H1 (cell line): ENCODE data around the gene WDFY3. TPM values are rescaled to one million over a fixed set of nuclear protein-coding genes. Genes with fewer than 3 reads are reported as not detected.
A peak's percentile ranks its signal among the peaks of the same experiment; 100 is the strongest.

ENCODE experiments used
- CTCF ChIA-PET: fragments of 300-600 bp; sonication (Branson Sonifier 250); formaldehyde crosslinking; loops from one replicate; lab custom pipeline; 2021; ENCODE audit not compliant: partially characterized antibody; lab: Charles Lee
- POLR2A ChIA-PET: fragments of 300-600 bp; sonication (Branson Sonifier 250); formaldehyde crosslinking; loops from one replicate; lab custom pipeline; 2021; ENCODE audit warnings: inconsistent platforms; ENCODE audit not compliant: partially characterized antibody; lab: Charles Lee
- DNase-seq, 2 experiments: peaks; one replicate each; pipeline versions ENCODE4 v3.0.0 to v3.0.0-alpha.2; 2010 to 2022; ENCODE audit warnings: low spot score in 2 of 2, low read depth in 1 of 2, mixed read lengths in 1 of 2
- FAIRE-seq: peaks from 2 replicates; lab custom pipeline; 2011; peaks lifted over from hg19 to GRCh38; lab: Jason Lieb, UNC
- H2AFZ ChIP-seq: 2 replicates; pipeline ENCODE4 v1.8.1; 2012; ENCODE audit warnings: low read length, inconsistent platforms
- H2AK5ac ChIP-seq: 2 replicates; pipeline ENCODE4 v1.6.1; 2013; ENCODE audit warnings: low read depth, low read length
- H2BK120ac ChIP-seq: replicated peaks from 2 replicates; pipeline ENCODE3; 2013; ENCODE audit warnings: low read depth, low read length, inconsistent platforms
- H2BK12ac ChIP-seq: 2 replicates; pipeline ENCODE4 v1.6.1; 2013; ENCODE audit warnings: low read depth, low read length
- H2BK15ac ChIP-seq: 2 replicates; pipeline ENCODE4 v1.6.1; 2013; ENCODE audit warnings: low read length
- H2BK20ac ChIP-seq: 2 replicates; pipeline ENCODE4 v1.6.1; 2013; ENCODE audit warnings: low read length
- H2BK5ac ChIP-seq: 2 replicates; pipeline ENCODE4 v1.6.1; 2013; ENCODE audit warnings: low read depth, low read length
- H3K14ac ChIP-seq: 2 replicates; pipeline ENCODE4 v1.6.1; 2013; ENCODE audit warnings: inconsistent platforms; ENCODE audit not compliant: insufficient read length
- H3K18ac ChIP-seq: 2 replicates; pipeline ENCODE4 v1.6.1; 2013; ENCODE audit warnings: low read length; ENCODE audit errors: extremely low read depth
- H3K23ac ChIP-seq: 2 replicates; pipeline ENCODE4 v1.6.1; 2013; ENCODE audit warnings: inconsistent platforms; ENCODE audit not compliant: insufficient read length
- H3K23me2 ChIP-seq: 2 replicates; pipeline ENCODE4 v1.6.1; 2013; ENCODE audit warnings: low read depth, low read length
- H3K27ac ChIP-seq: 2 replicates; pipeline ENCODE4 v1.6.1; 2011; ENCODE audit warnings: low read depth, low read length, inconsistent platforms
- H3K27me3 ChIP-seq, 4 experiments: replicated peaks in 1 of 4; 1 replicate in 1 of 4; 2 replicates in 3 of 4; pipeline versions ENCODE4 v1.6.1 to v1.8.1; 2011 to 2013; ENCODE audit warnings: low read length in 3 of 4, mild to moderate bottlenecking in 3 of 4, inconsistent platforms in 2 of 4, mixed read lengths in 2 of 4, moderate library complexity in 1 of 4; ENCODE audit not compliant: control insufficient read depth in 3 of 4, insufficient read depth in 3 of 4; ENCODE audit errors: extremely low read depth in 1 of 4
- H3K36me3 ChIP-seq, 4 experiments: 2 replicates each; pipeline versions ENCODE4 v1.6.1 to v1.8.1; 2011 to 2013; ENCODE audit warnings: mild to moderate bottlenecking in 4 of 4, low read length in 3 of 4, moderate library complexity in 2 of 4, control low read depth in 1 of 4, inconsistent platforms in 1 of 4; ENCODE audit not compliant: insufficient read depth in 4 of 4, control insufficient read depth in 2 of 4
- H3K4ac ChIP-seq: replicated peaks from 2 replicates; pipeline ENCODE3; 2013; ENCODE audit warnings: low read length, low read depth, mixed read lengths, inconsistent platforms; ENCODE audit not compliant: insufficient read length
- H3K4me1 ChIP-seq, 4 experiments: replicated peaks in 1 of 4; 1 replicate in 1 of 4; 2 replicates in 3 of 4; pipeline versions ENCODE4 v1.6.1 to v1.8.1; 2011 to 2013; ENCODE audit warnings: low read length in 3 of 4, inconsistent platforms in 2 of 4, mixed read lengths in 1 of 4; ENCODE audit not compliant: insufficient read depth in 4 of 4, control insufficient read depth in 3 of 4
- H3K4me2 ChIP-seq, 2 experiments: 2 replicates each; pipeline versions ENCODE4 v1.6.1 to v1.8.1; 2011 to 2013; ENCODE audit warnings: low read depth in 2 of 2, low read length in 2 of 2, control low read depth in 1 of 2, inconsistent platforms in 1 of 2, mild to moderate bottlenecking in 1 of 2; ENCODE audit not compliant: insufficient read depth in 1 of 2
- H3K4me3 ChIP-seq, 4 experiments: fragments of 200-600, 300-600 bp in 1 of 4; sonication (generic), shearing (Covaris generic), sonication (Bioruptor Twin) in 1 of 4; 2 replicates each; pipeline versions ENCODE4 v1.5.1 to v1.8.1; 2011 to 2016; ENCODE audit warnings: low read length in 4 of 4, low read depth in 3 of 4, control low read depth in 2 of 4, inconsistent platforms in 2 of 4, mild to moderate bottlenecking in 2 of 4, mixed read lengths in 1 of 4, moderate library complexity in 1 of 4; ENCODE audit not compliant: insufficient read depth in 2 of 4; ENCODE audit errors: extremely low read depth in 1 of 4
- H3K56ac ChIP-seq: replicated peaks from 2 replicates; pipeline ENCODE3; 2013; ENCODE audit warnings: low read depth, mild to moderate bottlenecking, mixed read lengths, low read length, inconsistent platforms; ENCODE audit not compliant: insufficient read length
- H3K79me1 ChIP-seq: 2 replicates; pipeline ENCODE4 v1.6.1; 2013; ENCODE audit warnings: low read depth, low read length, control low read depth
- H3K79me2 ChIP-seq, 2 experiments: 2 replicates each; pipeline versions ENCODE4 v1.6.1 to v1.8.1; 2012 to 2013; ENCODE audit warnings: low read length in 2 of 2, mild to moderate bottlenecking in 2 of 2, inconsistent platforms in 1 of 2; ENCODE audit not compliant: insufficient read depth in 2 of 2, control insufficient read depth in 1 of 2
- H3K9ac ChIP-seq, 4 experiments: replicated peaks in 1 of 4; 1 replicate in 1 of 4; 2 replicates in 3 of 4; pipeline versions ENCODE4 v1.6.1 to v1.8.1; 2011 to 2013; ENCODE audit warnings: low read depth in 3 of 4, low read length in 3 of 4, control low read depth in 2 of 4, mild to moderate bottlenecking in 2 of 4, moderate library complexity in 2 of 4, inconsistent platforms in 1 of 4; ENCODE audit errors: extremely low read depth in 1 of 4
- H3K9me3 ChIP-seq, 2 experiments: 2 replicates each; pipeline versions ENCODE4 v1.6.1 to v1.8.1; 2012 to 2013; ENCODE audit warnings: mild to moderate bottlenecking in 2 of 2, moderate library complexity in 2 of 2, control low read depth in 1 of 2, inconsistent platforms in 1 of 2, low read depth in 1 of 2, low read length in 1 of 2, mixed read lengths in 1 of 2; ENCODE audit not compliant: insufficient read depth in 2 of 2
- H4K20me1 ChIP-seq, 2 experiments: replicated peaks in 1 of 2; 2 replicates each; pipeline versions ENCODE3 to v1.8.1; 2011 to 2013; ENCODE audit warnings: inconsistent platforms in 2 of 2, low read length in 2 of 2, mild to moderate bottlenecking in 1 of 2; ENCODE audit not compliant: insufficient read depth in 2 of 2, control insufficient read depth in 1 of 2
- H4K5ac ChIP-seq: 2 replicates; pipeline ENCODE4 v1.6.1; 2013; ENCODE audit warnings: low read length, low read depth, mixed read lengths, inconsistent platforms; ENCODE audit not compliant: insufficient read length
- H4K8ac ChIP-seq: 2 replicates; pipeline ENCODE4 v1.8.0; 2013; ENCODE audit warnings: mild to moderate bottlenecking, moderate library complexity, low read length, inconsistent platforms; ENCODE audit not compliant: insufficient read depth; ENCODE audit errors: extremely low read depth
- H4K91ac ChIP-seq: replicated peaks from 2 replicates; pipeline ENCODE3; 2013; ENCODE audit warnings: low read length, mixed read lengths, inconsistent platforms; ENCODE audit not compliant: insufficient read length
- WGBS, 2 experiments: shearing (Covaris generic) in 1 of 2; methylation state at CpG; one replicate each; pipeline versions ENCODE4 v1.1.6 to v1.1.7; 2013 to 2015; ENCODE audit warnings: low lambda C conversion rate in 2 of 2, mixed read lengths in 2 of 2, inconsistent platforms in 1 of 2, low coverage in 1 of 2, missing lambda C conversion rate in 1 of 2; ENCODE audit not compliant: insufficient replicate concordance in 2 of 2, insufficient coverage in 1 of 2, insufficient read length in 1 of 2; ENCODE audit errors: extremely low coverage in 1 of 2, missing lambda C conversion rate in 1 of 2; 5-methylcytosine and 5-hydroxymethylcytosine counted together
- polyA plus RNA-seq, 7 experiments: library from polyadenylated mRNA; depleted of rRNA in 3 of 7; stranded (reverse) in 5 of 7; unstranded in 2 of 7; fragments of >200 nt in 5 of 7; fragments of 200-250 nt in 2 of 7; gene quantifications; 1 replicate in 5 of 7; 2 replicates in 1 of 7; 4 replicates in 1 of 7; pipeline versions ENCODE4 v1.2.1 to v1.2.3, GENCODE V29; 2011 to 2013; ENCODE audit warnings: missing spikeins in 2 of 7, mixed read lengths in 2 of 7
- total RNA-seq: library from RNA; stranded (reverse); fragmentation: NEBNext Ultra II Directional; extraction: Animal tissue kit (Norgen Biotek cat#: 25700); gene quantifications from 2 replicates; pipeline ENCODE4 v1.2.1, GENCODE V29; 2021

WDFY3 gene
- total and polyA plus RNA-seq, 2 of the 8 experiments (the other 6 are each of a cell fraction or from before 2014, with no cell fraction given): 25.6 to 62.4 TPM

- H3K79me2 ChIP-seq: peaks cover 0 to 54% of the 10 kb centered on the region in 2 experiments; a peak in 3 of 4 replicates
- H2BK5ac ChIP-seq: no peak overlapping the region
- ChIA-PET POLR2A (interaction anchor here (1.6 to 2.0 kb wide), 3 partner anchors 9 to 217 kb away, joined by 7 to 15 read pairs (median 7); no protein-coding TSS in a partner anchor), CTCF (no interaction called here)
- no peak overlapping the region for H2BK12ac ChIP-seq
- H3K14ac ChIP-seq: no peak overlapping the region
- no peak overlapping the region for H3K23ac ChIP-seq
- H3K4ac ChIP-seq: no peak overlapping the region
- no peak overlapping the region for H3K18ac ChIP-seq
- H3K4me1 ChIP-seq: peaks cover 0 to 6% (median 1%) of the 10 kb centered on the region in 4 experiments; a peak in 2 of 7 replicates
- 68% methylated on average over 6 of the region's 6 CpGs; no CpG with 5 or more reads in 1 of the 2 experiments for WGBS, 2 experiments
- no peak overlapping the region for H2AK5ac ChIP-seq
- H3K4me2 ChIP-seq: peak overlapping the region; percentile 69 to 83
- FAIRE-seq (no peak), DNase-seq (no peak)
- H2BK20ac ChIP-seq: no peak overlapping the region
- H3K56ac ChIP-seq: peak overlapping the region; percentile 0
- no peak overlapping the region; the same call in 1 of the 2 replicates for H2AFZ ChIP-seq
- H3K9me3 ChIP-seq: no peaks in the 10 kb centered on the region
- H2BK15ac ChIP-seq: no peak overlapping the region
- H2BK120ac ChIP-seq: no peak overlapping the region
- no peak overlapping the region for H4K91ac ChIP-seq
- no peaks in the 10 kb centered on the region for H3K27me3 ChIP-seq
- peak overlapping the region; percentile 10 for H4K5ac ChIP-seq
- H3K27ac ChIP-seq: peak overlapping the region; percentile 87; the same call in 1 of the 2 replicates
- peak overlapping the region; percentile 68 to 89 (median 78) for H3K9ac ChIP-seq
- peak overlapping the region; percentile 55 to 94 (median 84) for H3K4me3 ChIP-seq
- H3K79me1 ChIP-seq: peaks cover 2% of the 10 kb centered on the region; the same call in 1 of the 2 replicates
- H4K20me1 ChIP-seq: peaks cover 0 to 2% of the 10 kb centered on the region in 2 experiments
- peaks cover 4% of the 10 kb centered on the region; the same call in 1 of the 2 replicates for H3K23me2 ChIP-seq
- no peak overlapping the region for H4K8ac ChIP-seq
- no peaks in the 10 kb centered on the region for H3K36me3 ChIP-seq
Observed at GRCh38 chr4:84964995-84965552, 1.4 kb downstream of the WDFY3 start.
